KMS-11 (cell line): Measurements from ENCODE around the gene SPATA31D4.

Experiments
- H2AFZ ChIP-seq: fragments of 200-600 bp; sonication (generic); 2 replicates; pipeline ENCODE4 v1.6.1; 2016; ENCODE audit warnings: antibody characterized with exemption, mixed run types, low read depth
- H3K27ac ChIP-seq: fragments of 200-600 bp; sonication (generic); 2 replicates; pipeline ENCODE4 v1.6.1; 2016; ENCODE audit warnings: mild to moderate bottlenecking, mixed run types
- H3K27me3 ChIP-seq: fragments of 200-600 bp; sonication (generic); 2 replicates; pipeline ENCODE4 v1.6.1; 2017; ENCODE audit warnings: mild to moderate bottlenecking, low read depth, mixed run types, moderate library complexity; ENCODE audit not compliant: insufficient read depth
- H3K36me3 ChIP-seq: fragments of 200-600 bp; sonication (generic); 2 replicates; pipeline ENCODE4 v1.6.1; 2017; ENCODE audit warnings: mild to moderate bottlenecking, mixed run types; ENCODE audit not compliant: insufficient read depth
- H3K4me1 ChIP-seq: fragments of 200-600 bp; sonication (generic); 2 replicates; pipeline ENCODE4 v1.6.1; 2016; ENCODE audit warnings: mild to moderate bottlenecking, low read depth, mixed run types; ENCODE audit not compliant: poor library complexity, severe bottlenecking
- H3K4me2 ChIP-seq: fragments of 200-600 bp; sonication (generic); 2 replicates; pipeline ENCODE4 v1.7.0; 2016; ENCODE audit warnings: mild to moderate bottlenecking, mixed run types
- H3K4me3 ChIP-seq: fragments of 200-600 bp; sonication (generic); IDR thresholded peaks from 2 replicates; pipeline ENCODE4 v1.6.1; 2017; ENCODE audit warnings: low read depth, low read length, mixed read lengths; ENCODE audit not compliant: insufficient read depth
- H3K79me2 ChIP-seq: fragments of 200-600 bp; sonication (generic); 2 replicates; pipeline ENCODE4 v1.6.1; 2016; ENCODE audit warnings: low read depth, mixed run types; ENCODE audit not compliant: insufficient read depth
- H3K9ac ChIP-seq: fragments of 200-600 bp; sonication (generic); 2 replicates; pipeline ENCODE4 v1.6.1; 2016; ENCODE audit warnings: mild to moderate bottlenecking, mixed run types
- H4K20me1 ChIP-seq: fragments of 200-600 bp; sonication (generic); 2 replicates; pipeline ENCODE4 v1.6.1; 2016; ENCODE audit warnings: mild to moderate bottlenecking, mixed run types; ENCODE audit not compliant: insufficient read depth
- CTCF ChIP-seq: fragments of 200-600 bp; sonication (generic); conservative IDR thresholded peaks from 2 replicates; pipeline ENCODE4 v1.6.1; 2017; ENCODE audit warnings: low read depth, mild to moderate bottlenecking, antibody characterized with exemption, low read length, moderate library complexity, mixed read lengths

The SPATA31D4 gene

GRCh38 chr9:81890104-81890503, 38.1 kb upstream of the SPATA31D4 start:
- Histone ChIP-seq H4K20me1 (no peaks in the 10 kb centered on the region), H3K27ac (no peak overlapping the region), H3K4me3 (no peak overlapping the region), H3K4me2 (no peak overlapping the region), H3K36me3 (no peaks in the 10 kb centered on the region), H3K27me3 (no peaks in the 10 kb centered on the region), H3K4me1 (no peaks in the 10 kb centered on the region), H3K79me2 (no peaks in the 10 kb centered on the region), H3K9ac (no peak overlapping the region), H2AFZ (no peak overlapping the region)
- no peak for TF ChIP-seq CTCF

GRCh38 chr9:81892440-81892839, 35.8 kb upstream of the SPATA31D4 start:
- H3K4me3 ChIP-seq = no peak overlapping the region
- H3K79me2 ChIP-seq = no peaks in the 10 kb centered on the region
- no peak overlapping the region for H3K27ac ChIP-seq
- no peaks in the 10 kb centered on the region for H4K20me1 ChIP-seq
- no peaks in the 10 kb centered on the region for H3K4me1 ChIP-seq
- no peak overlapping the region for H3K9ac ChIP-seq
- H3K27me3 ChIP-seq = no peaks in the 10 kb centered on the region
- no peak for TF ChIP-seq CTCF
- no peak overlapping the region for H3K4me2 ChIP-seq
- no peaks in the 10 kb centered on the region for H3K36me3 ChIP-seq
- H2AFZ ChIP-seq = no peak overlapping the region

DNA sequence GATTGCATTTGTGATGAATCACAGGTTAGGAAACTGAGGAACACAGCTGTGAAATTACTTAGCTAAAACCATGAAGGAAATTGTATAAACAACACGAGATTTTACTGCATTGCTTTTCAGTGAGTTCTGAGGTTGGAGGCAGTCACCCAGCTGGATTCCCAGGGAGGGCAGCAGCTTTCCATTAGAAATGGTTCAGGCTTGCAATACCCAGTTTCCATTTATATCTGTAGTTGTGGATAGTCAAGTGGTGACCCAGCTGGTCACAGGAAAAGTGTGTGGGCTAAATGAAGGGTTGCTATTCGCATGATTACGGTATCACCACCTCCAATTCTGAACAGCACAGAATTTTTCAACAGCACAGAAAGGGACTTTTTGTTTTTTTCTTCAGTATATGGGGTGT, 34.3 kb upstream of the SPATA31D4 start:
- no peak overlapping the region for H3K9ac ChIP-seq
- H3K27me3 ChIP-seq = no peaks in the 10 kb centered on the region
- no peak for TF ChIP-seq CTCF
- H2AFZ ChIP-seq = no peak overlapping the region
- H3K4me1 ChIP-seq = no peaks in the 10 kb centered on the region
- H3K79me2 ChIP-seq = no peaks in the 10 kb centered on the region
- H3K4me3 ChIP-seq = no peak overlapping the region
- H3K36me3 ChIP-seq = no peaks in the 10 kb centered on the region
- no peaks in the 10 kb centered on the region for H4K20me1 ChIP-seq
- H3K4me2 ChIP-seq = no peak overlapping the region
- no peak overlapping the region for H3K27ac ChIP-seq

DNA sequence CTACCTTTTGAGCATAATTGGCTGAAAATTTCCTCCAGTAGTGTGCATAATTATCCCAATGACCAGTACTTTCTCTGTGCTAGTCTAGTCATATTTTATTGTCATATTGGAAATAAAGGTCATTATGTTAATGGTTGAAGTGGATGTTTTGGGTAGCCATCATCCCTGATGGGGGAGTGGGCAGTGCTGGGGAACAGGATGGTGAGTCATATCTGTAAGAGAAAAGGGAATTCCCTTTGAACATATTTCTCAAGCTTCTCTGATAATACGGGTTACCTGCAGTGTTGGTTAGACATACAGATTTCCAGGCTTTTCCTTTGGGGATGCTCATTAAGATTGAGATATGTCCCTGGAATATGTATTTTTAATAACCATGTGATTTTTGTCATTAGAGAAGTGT, 33.3 kb upstream of the SPATA31D4 start:
- H3K27ac ChIP-seq = no peak overlapping the region
- no peaks in the 10 kb centered on the region for H3K4me1 ChIP-seq
- no peaks in the 10 kb centered on the region for H3K27me3 ChIP-seq
- no peak overlapping the region for H3K4me2 ChIP-seq
- H2AFZ ChIP-seq = no peak overlapping the region
- no peaks in the 10 kb centered on the region for H3K79me2 ChIP-seq
- no peak overlapping the region for H3K9ac ChIP-seq
- H3K36me3 ChIP-seq = no peaks in the 10 kb centered on the region
- no peak for TF ChIP-seq CTCF
- no peaks in the 10 kb centered on the region for H4K20me1 ChIP-seq
- no peak overlapping the region for H3K4me3 ChIP-seq

- H3K4me1 ChIP-seq = no peaks in the 10 kb centered on the region
- no peaks in the 10 kb centered on the region for H4K20me1 ChIP-seq
- no peaks in the 10 kb centered on the region for H3K79me2 ChIP-seq
- no peak overlapping the region for H3K4me2 ChIP-seq
- no peak overlapping the region for H3K27ac ChIP-seq
- no peak overlapping the region for H2AFZ ChIP-seq
- no peak for TF ChIP-seq CTCF
- H3K27me3 ChIP-seq = no peaks in the 10 kb centered on the region
- H3K9ac ChIP-seq = no peak overlapping the region
- no peak overlapping the region for H3K4me3 ChIP-seq
- H3K36me3 ChIP-seq = no peaks in the 10 kb centered on the region
Measured at GRCh38 chr9:81896070-81896469, 32.2 kb upstream of the SPATA31D4 start.
